Epithelial cell of prostate (primary cell): ENCODE data around the gene MYRF.

Experiments
- DNase-seq: peaks from one replicate; pipeline ENCODE4 v3.0.0-alpha.2; 2011; ENCODE audit warnings: low read depth, low spot score
- H3K27ac ChIP-seq: fragments of 450-650 bp; 2 replicates; pipeline ENCODE4 v1.5.1; 2017; ENCODE audit warnings: mild to moderate bottlenecking

MYRF gene

GRCh38 chr11:61737636-61738386 is 14.6 kb upstream of the MYRF start:
- no peak overlapping the region for H3K27ac ChIP-seq
- no peak for DNase-seq

- H3K27ac ChIP-seq, result no peak overlapping the region
- DNase-seq, result no peak
Observed at GRCh38 chr11:61738776-61739175, 13.7 kb upstream of the MYRF start.

GRCh38 chr11:61739413-61739812 is 13.0 kb upstream of the MYRF start:
- no peak overlapping the region for H3K27ac ChIP-seq
- DNase-seq, result no peak

GRCh38 chr11:61739966-61740365 is 12.5 kb upstream of the MYRF start:
- no peak overlapping the region for H3K27ac ChIP-seq
- DNase-seq, result no peak

- no peak overlapping the region for H3K27ac ChIP-seq
- no peak for DNase-seq
Observed at GRCh38 chr11:61742391-61742790, 10.0 kb upstream of the MYRF start.

- DNase-seq, result no peak
- no peak overlapping the region for H3K27ac ChIP-seq
Observed at GRCh38 chr11:61743486-61744095, 8.8 kb upstream of the MYRF start.

GRCh38 chr11:61744181-61744580 is 8.3 kb upstream of the MYRF start:
- H3K27ac ChIP-seq, result no peak overlapping the region
- DNase-seq, result no peak

GRCh38 chr11:61744609-61745156 is 7.8 kb upstream of the MYRF start:
- no peak for DNase-seq
- no peak overlapping the region for H3K27ac ChIP-seq

GRCh38 chr11:61745781-61746441 is 6.5 kb upstream of the MYRF start:
- no peak overlapping the region for H3K27ac ChIP-seq
- no peak for DNase-seq

GRCh38 chr11:61746442-61747191 is 5.8 kb upstream of the MYRF start:
- DNase-seq, result no peak
- no peak overlapping the region for H3K27ac ChIP-seq

- no peak for DNase-seq
- H3K27ac ChIP-seq, result no peak overlapping the region
Observed at GRCh38 chr11:61747192-61747966, 5.1 kb upstream of the MYRF start.

GRCh38 chr11:61747967-61748285 is 4.5 kb upstream of the MYRF start:
- H3K27ac ChIP-seq, result no peak overlapping the region
- no peak for DNase-seq

- H3K27ac ChIP-seq, result no peak overlapping the region
- DNase-seq, result no peak
Observed at GRCh38 chr11:61749591-61750217, 2.7 kb upstream of the MYRF start.

GRCh38 chr11:61750631-61751273 is 1.7 kb upstream of the MYRF start:
- DNase-seq, result no peak
- H3K27ac ChIP-seq, result no peak overlapping the region

- H3K27ac ChIP-seq, result no peak overlapping the region
- no peak for DNase-seq
Observed at GRCh38 chr11:61751384-61751783, 1.1 kb upstream of the MYRF start.

- H3K27ac ChIP-seq, result no peak overlapping the region
- DNase-seq, result no peak
Observed at GRCh38 chr11:61752925-61753521, 587 bp downstream of the MYRF start.

- no peak for DNase-seq
- H3K27ac ChIP-seq, result no peak overlapping the region
Observed at GRCh38 chr11:61753672-61754071, 1.2 kb downstream of the MYRF start.

- DNase-seq, result no peak
- no peak overlapping the region for H3K27ac ChIP-seq
Observed at GRCh38 chr11:61754534-61755482, 2.4 kb downstream of the MYRF start.
